Stomach smooth muscle (tissue), 2 donors: Measurements from ENCODE around the gene RIN3.

Experiments
- H3K27ac ChIP-seq: one replicate; pipeline ENCODE4 v1.7.0; 2013; ENCODE audit warnings: mild to moderate bottlenecking, low read length, inconsistent platforms
- H3K27me3 ChIP-seq, 2 donors: one replicate each; pipeline ENCODE4 v1.7.0; 2013; ENCODE audit warnings: low read length in 2 of 2; ENCODE audit not compliant: insufficient read depth in 2 of 2, control insufficient read depth in 1 of 2
- H3K36me3 ChIP-seq, 2 donors: one replicate each; pipeline ENCODE4 v1.7.0; 2013; ENCODE audit warnings: low read length in 2 of 2; ENCODE audit not compliant: control insufficient read depth in 2 of 2, insufficient read depth in 2 of 2
- H3K4me1 ChIP-seq: one replicate; pipeline ENCODE4 v1.7.0; 2013; ENCODE audit warnings: low read length; ENCODE audit not compliant: control insufficient read depth, insufficient read depth
- H3K4me3 ChIP-seq, 2 donors: one replicate each; pipeline ENCODE4 v1.7.0; 2013; ENCODE audit warnings: low read length in 2 of 2
- H3K9ac ChIP-seq, 2 donors: one replicate each; pipeline ENCODE4 v1.7.0; 2013; ENCODE audit warnings: low read length in 2 of 2, mild to moderate bottlenecking in 1 of 2
- H3K9me3 ChIP-seq, 2 donors: one replicate each; pipeline ENCODE4 v1.7.0; 2013; ENCODE audit warnings: low read length in 2 of 2; ENCODE audit not compliant: control insufficient read depth in 2 of 2
- donor health status: healthy.
- donor health status: Pancreatic carcinoma.

Gene RIN3

GRCh38 chr14:92513204-92513965 is at the start of gene RIN3:
Gene RIN3, plus strand, starts transcription at chr14:92513781. Its CDS starts 152 bp downstream, at chr14:92513933.
- H3K4me3 ChIP-seq = peak within 1 kb of the TSS; percentile 81 to 89
- no peaks in the 10 kb centered on the region for H3K27me3 ChIP-seq
- H3K36me3 ChIP-seq = no peaks in the 10 kb centered on the region
- peak within 1 kb of the TSS; percentile 81 to 87 for H3K9ac ChIP-seq
- H3K9me3 ChIP-seq = no peaks in the 10 kb centered on the region
- H3K4me1 ChIP-seq = peaks cover 30% of the 10 kb centered on the region
- peak within 1 kb of the TSS; percentile 87 for H3K27ac ChIP-seq

- H3K36me3 ChIP-seq = no peaks in the 10 kb centered on the region
- H3K4me1 ChIP-seq = peaks cover 2% of the 10 kb centered on the region
- H3K27me3 ChIP-seq = no peaks in the 10 kb centered on the region
- peaks cover 0 to 9% of the 10 kb centered on the region in 2 donors for H3K9me3 ChIP-seq
- H3K9ac ChIP-seq = no peak overlapping the region
- no peak overlapping the region for H3K4me3 ChIP-seq
- H3K27ac ChIP-seq = no peak overlapping the region
Observed at GRCh38 chr14:92464156-92464555, 49.4 kb upstream of the RIN3 start.

- H3K4me3 ChIP-seq = no peak overlapping the region
- H3K4me1 ChIP-seq = peaks cover 2% of the 10 kb centered on the region
- no peak overlapping the region for H3K9ac ChIP-seq
- peaks cover 0 to 9% of the 10 kb centered on the region in 2 donors for H3K9me3 ChIP-seq
- H3K36me3 ChIP-seq = no peaks in the 10 kb centered on the region
- H3K27me3 ChIP-seq = no peaks in the 10 kb centered on the region
- no peak overlapping the region for H3K27ac ChIP-seq
Observed at GRCh38 chr14:92464716-92465115, 48.9 kb upstream of the RIN3 start.

GRCh38 chr14:92465353-92466055 is 48.1 kb upstream of the RIN3 start:
- no peak overlapping the region for H3K27ac ChIP-seq
- no peak overlapping the region for H3K9ac ChIP-seq
- no peaks in the 10 kb centered on the region for H3K27me3 ChIP-seq
- H3K4me3 ChIP-seq = no peak overlapping the region
- peaks cover 0 to 9% of the 10 kb centered on the region in 2 donors for H3K9me3 ChIP-seq
- H3K36me3 ChIP-seq = no peaks in the 10 kb centered on the region
- peaks cover 2% of the 10 kb centered on the region for H3K4me1 ChIP-seq

GRCh38 chr14:92466059-92466458 is 47.5 kb upstream of the RIN3 start:
- Histone ChIP-seq H3K4me1 (peaks cover 2% of the 10 kb centered on the region), H3K27ac (no peak overlapping the region), H3K9ac (no peak overlapping the region), H3K27me3 (no peaks in the 10 kb centered on the region), H3K4me3 (no peak overlapping the region), H3K9me3 (peaks cover 0 to 9% of the 10 kb centered on the region in 2 donors), H3K36me3 (no peaks in the 10 kb centered on the region)

GRCh38 chr14:92469515-92469914 is 44.1 kb upstream of the RIN3 start:
- Histone ChIP-seq H3K36me3 (no peaks in the 10 kb centered on the region), H3K27ac (no peak overlapping the region), H3K9ac (no peak overlapping the region), H3K4me1 (no peaks in the 10 kb centered on the region), H3K27me3 (no peaks in the 10 kb centered on the region), H3K4me3 (no peak overlapping the region), H3K9me3 (peaks cover 0 to 9% of the 10 kb centered on the region in 2 donors)

- Histone ChIP-seq H3K27ac (no peak overlapping the region), H3K4me1 (no peaks in the 10 kb centered on the region), H3K4me3 (no peak overlapping the region), H3K27me3 (no peaks in the 10 kb centered on the region), H3K36me3 (no peaks in the 10 kb centered on the region), H3K9ac (no peak overlapping the region), H3K9me3 (peaks cover 0 to 9% of the 10 kb centered on the region in 2 donors)
Observed at GRCh38 chr14:92470215-92470614, 43.4 kb upstream of the RIN3 start.

- no peaks in the 10 kb centered on the region for H3K27me3 ChIP-seq
- H3K9me3 ChIP-seq = peaks cover 0 to 9% of the 10 kb centered on the region in 2 donors
- H3K36me3 ChIP-seq = no peaks in the 10 kb centered on the region
- no peak overlapping the region for H3K9ac ChIP-seq
- no peak overlapping the region for H3K27ac ChIP-seq
- no peaks in the 10 kb centered on the region for H3K4me1 ChIP-seq
- no peak overlapping the region for H3K4me3 ChIP-seq
Observed at GRCh38 chr14:92470811-92471210, 42.8 kb upstream of the RIN3 start.

- Histone ChIP-seq H3K9me3 (peaks cover 0 to 7% of the 10 kb centered on the region in 2 donors), H3K9ac (no peak overlapping the region), H3K4me1 (no peaks in the 10 kb centered on the region), H3K27me3 (no peaks in the 10 kb centered on the region), H3K36me3 (no peaks in the 10 kb centered on the region), H3K27ac (no peak overlapping the region), H3K4me3 (no peak overlapping the region)
Observed at GRCh38 chr14:92471919-92472318, 41.7 kb upstream of the RIN3 start.

GRCh38 chr14:92472860-92473259 is 40.7 kb upstream of the RIN3 start:
- Histone ChIP-seq H3K27me3 (no peaks in the 10 kb centered on the region), H3K9me3 (no peaks in the 10 kb centered on the region), H3K27ac (no peak overlapping the region), H3K36me3 (no peaks in the 10 kb centered on the region), H3K4me3 (no peak overlapping the region), H3K4me1 (no peaks in the 10 kb centered on the region), H3K9ac (no peak overlapping the region)
